Karpas-422 (cell line): ENCODE results near the gene SESN2. TPM values are rescaled to one million over a fixed set of nuclear protein-coding genes. Genes with fewer than 3 reads are reported as not detected.

Experiments
- DNase-seq: peaks from one replicate; pipeline ENCODE4 v3.0.0-alpha.2; 2015
- H2AFZ ChIP-seq: fragments of 200-600 bp; sonication (generic); 2 replicates; pipeline ENCODE4 v1.6.1; 2014; ENCODE audit warnings: antibody characterized with exemption, low read length, mixed read lengths
- H3K27ac ChIP-seq: fragments of 200-600 bp; sonication (generic); 2 replicates; pipeline ENCODE4 v1.5.1; 2014; ENCODE audit warnings: mild to moderate bottlenecking, low read length, moderate library complexity
- H3K27me3 ChIP-seq: fragments of 200-600 bp; sonication (generic); 2 replicates; pipeline ENCODE4 v1.6.1; 2014; ENCODE audit warnings: low read length, mixed read lengths
- H3K36me3 ChIP-seq: fragments of 200-600 bp; sonication (generic); 2 replicates; pipeline ENCODE4 v1.6.1; 2014; ENCODE audit warnings: low read length, mixed read lengths; ENCODE audit not compliant: insufficient read depth
- H3K4me1 ChIP-seq: fragments of 200-600 bp; sonication (generic); 2 replicates; pipeline ENCODE4 v1.6.1; 2014; ENCODE audit warnings: mild to moderate bottlenecking, low read length, mixed read lengths
- H3K4me2 ChIP-seq: fragments of 200-600 bp; sonication (generic); 2 replicates; pipeline ENCODE4 v1.6.1; 2014; ENCODE audit warnings: low read length, low read depth, mild to moderate bottlenecking; ENCODE audit not compliant: poor library complexity, severe bottlenecking
- H3K4me3 ChIP-seq: fragments of 200-600 bp; sonication (generic); 2 replicates; pipeline ENCODE4 v1.5.1; 2014; ENCODE audit warnings: mild to moderate bottlenecking, antibody characterized with exemption, low read length, mixed read lengths
- H3K79me2 ChIP-seq: fragments of 200-600 bp; sonication (generic); 2 replicates; pipeline ENCODE4 v1.6.1; 2014; ENCODE audit warnings: mild to moderate bottlenecking, low read length, mixed read lengths
- H3K9ac ChIP-seq: fragments of 200-600 bp; sonication (generic); 2 replicates; pipeline ENCODE4 v1.6.0; 2014; ENCODE audit warnings: low read length
- H3K9me2 ChIP-seq: fragments of 200-600 bp; sonication (generic), shearing (Covaris generic); replicated peaks from 2 replicates; pipeline ENCODE4 v1.6.0; 2014; ENCODE audit warnings: mild to moderate bottlenecking, low read length, moderate library complexity; ENCODE audit not compliant: insufficient read depth
- H3K9me3 ChIP-seq: fragments of 300-700, 200-600 bp; sonication (generic); 2 replicates; pipeline ENCODE4 v1.6.1; 2014; ENCODE audit warnings: low read length, mixed read lengths
- H4K20me1 ChIP-seq: fragments of 200-600 bp; sonication (generic); 2 replicates; pipeline ENCODE4 v1.6.1; 2014; ENCODE audit warnings: mild to moderate bottlenecking, antibody characterized with exemption, low read length, low read depth; ENCODE audit not compliant: insufficient read depth
- total RNA-seq: library from RNA; depleted of rRNA; stranded (reverse); fragments of >200 nt; shearing (Covaris generic); gene quantifications from 2 replicates; pipeline ENCODE4 v1.2.3, GENCODE V29; 2014; ENCODE audit warnings: low replicate concordance

SESN2 gene
- total RNA-seq, 1 experiment from 2014 or later, result 35.1 TPM

GRCh38 chr1:28258628-28259251 lies 578 bp upstream of the SESN2 start:
- no peak for DNase-seq
- peak overlapping the region; percentile 48 for H3K4me2 ChIP-seq
- H3K9me2 ChIP-seq, result no peaks in the 10 kb centered on the region
- peaks cover 25% of the 10 kb centered on the region for H3K4me1 ChIP-seq
- peaks cover 12% of the 10 kb centered on the region for H4K20me1 ChIP-seq
- no peak overlapping the region for H3K27ac ChIP-seq
- peak overlapping the region; percentile 34; the same call in 1 of the 2 replicates for H3K9ac ChIP-seq
- H3K9me3 ChIP-seq, result no peaks in the 10 kb centered on the region
- no peaks in the 10 kb centered on the region for H3K36me3 ChIP-seq
- no peaks in the 10 kb centered on the region for H3K27me3 ChIP-seq
- peaks cover 35% of the 10 kb centered on the region for H3K79me2 ChIP-seq
- peak overlapping the region; percentile 40 for H2AFZ ChIP-seq
- H3K4me3 ChIP-seq, result peak overlapping the region; percentile 26; the same call in 1 of the 2 replicates

GRCh38 chr1:28259934-28260802 lies 850 bp downstream of the SESN2 start:
- peak; percentile 64 for DNase-seq
- Histone ChIP-seq H3K27me3 (no peaks in the 10 kb centered on the region), H3K4me2 (peak overlapping the region; percentile 95), H3K36me3 (no peaks in the 10 kb centered on the region), H4K20me1 (peaks cover 12% of the 10 kb centered on the region), H3K79me2 (peaks cover 45% of the 10 kb centered on the region), H3K4me3 (peak overlapping the region; percentile 98), H3K9me3 (no peaks in the 10 kb centered on the region), H2AFZ (no peak overlapping the region), H3K9me2 (no peaks in the 10 kb centered on the region), H3K27ac (peak overlapping the region; percentile 54; the same call in 1 of the 2 replicates), H3K4me1 (peaks cover 25% of the 10 kb centered on the region), H3K9ac (peak overlapping the region; percentile 98)

- Histone ChIP-seq H3K27ac (no peak overlapping the region), H2AFZ (no peak overlapping the region), H4K20me1 (peaks cover 12% of the 10 kb centered on the region), H3K9me3 (no peaks in the 10 kb centered on the region), H3K4me3 (peak overlapping the region; percentile 98), H3K36me3 (no peaks in the 10 kb centered on the region), H3K79me2 (peaks cover 48% of the 10 kb centered on the region), H3K27me3 (no peaks in the 10 kb centered on the region), H3K4me2 (peak overlapping the region; percentile 95), H3K9me2 (no peaks in the 10 kb centered on the region), H3K9ac (peak overlapping the region; percentile 51), H3K4me1 (peaks cover 25% of the 10 kb centered on the region)
- no peak for DNase-seq
Observed at GRCh38 chr1:28260803-28261174, 1.5 kb downstream of the SESN2 start.

- H3K36me3 ChIP-seq, result no peaks in the 10 kb centered on the region
- no peaks in the 10 kb centered on the region for H3K27me3 ChIP-seq
- no peak for DNase-seq
- no peak overlapping the region for H3K27ac ChIP-seq
- no peaks in the 10 kb centered on the region for H3K9me3 ChIP-seq
- H2AFZ ChIP-seq, result no peak overlapping the region
- no peak overlapping the region for H3K4me3 ChIP-seq
- no peak overlapping the region for H3K4me2 ChIP-seq
- H3K9me2 ChIP-seq, result no peaks in the 10 kb centered on the region
- peaks cover 64% of the 10 kb centered on the region for H3K79me2 ChIP-seq
- H3K4me1 ChIP-seq, result peaks cover 16% of the 10 kb centered on the region
- peaks cover 12% of the 10 kb centered on the region for H4K20me1 ChIP-seq
- H3K9ac ChIP-seq, result no peak overlapping the region
Observed at GRCh38 chr1:28264897-28265296, 5.6 kb downstream of the SESN2 start.

GRCh38 chr1:28265577-28265976 lies 6.3 kb downstream of the SESN2 start:
- no peaks in the 10 kb centered on the region for H3K27me3 ChIP-seq
- peaks cover 7% of the 10 kb centered on the region for H4K20me1 ChIP-seq
- H3K9me3 ChIP-seq, result no peaks in the 10 kb centered on the region
- no peak overlapping the region for H3K27ac ChIP-seq
- no peak overlapping the region for H3K9ac ChIP-seq
- H3K36me3 ChIP-seq, result no peaks in the 10 kb centered on the region
- H2AFZ ChIP-seq, result no peak overlapping the region
- no peak for DNase-seq
- peaks cover 58% of the 10 kb centered on the region for H3K79me2 ChIP-seq
- H3K4me3 ChIP-seq, result no peak overlapping the region
- peaks cover 10% of the 10 kb centered on the region for H3K4me1 ChIP-seq
- H3K9me2 ChIP-seq, result no peaks in the 10 kb centered on the region
- no peak overlapping the region for H3K4me2 ChIP-seq

- Histone ChIP-seq H3K9me3 (no peaks in the 10 kb centered on the region), H3K27me3 (no peaks in the 10 kb centered on the region), H3K9me2 (no peaks in the 10 kb centered on the region), H3K4me3 (no peak overlapping the region), H3K27ac (no peak overlapping the region), H4K20me1 (no peaks in the 10 kb centered on the region; the same call in 1 of the 2 replicates), H3K36me3 (no peaks in the 10 kb centered on the region), H3K4me2 (no peak overlapping the region), H3K79me2 (peaks cover 47% of the 10 kb centered on the region), H2AFZ (no peak overlapping the region), H3K9ac (no peak overlapping the region), H3K4me1 (no peaks in the 10 kb centered on the region; the same call in 1 of the 2 replicates)
- no peak for DNase-seq
Observed at GRCh38 chr1:28266920-28267322, 7.6 kb downstream of the SESN2 start.

- no peak for DNase-seq
- Histone ChIP-seq H4K20me1 (no peaks in the 10 kb centered on the region; the same call in 1 of the 2 replicates), H3K4me2 (no peak overlapping the region), H3K27ac (no peak overlapping the region), H3K9me2 (no peaks in the 10 kb centered on the region), H3K36me3 (no peaks in the 10 kb centered on the region), H3K4me3 (no peak overlapping the region), H3K9ac (no peak overlapping the region), H2AFZ (no peak overlapping the region), H3K9me3 (no peaks in the 10 kb centered on the region), H3K27me3 (no peaks in the 10 kb centered on the region), H3K4me1 (no peaks in the 10 kb centered on the region), H3K79me2 (peaks cover 43% of the 10 kb centered on the region)
Observed at GRCh38 chr1:28267633-28268032, 8.3 kb downstream of the SESN2 start.

GRCh38 chr1:28269529-28269928 lies 10.2 kb downstream of the SESN2 start:
- H3K27me3 ChIP-seq, result no peaks in the 10 kb centered on the region
- H3K4me2 ChIP-seq, result no peak overlapping the region
- H3K4me3 ChIP-seq, result no peak overlapping the region
- H3K9me3 ChIP-seq, result no peaks in the 10 kb centered on the region
- peaks cover 30% of the 10 kb centered on the region for H3K79me2 ChIP-seq
- no peaks in the 10 kb centered on the region for H3K4me1 ChIP-seq
- H2AFZ ChIP-seq, result no peak overlapping the region
- no peaks in the 10 kb centered on the region for H3K36me3 ChIP-seq
- H3K9me2 ChIP-seq, result no peaks in the 10 kb centered on the region
- no peaks in the 10 kb centered on the region for H4K20me1 ChIP-seq
- DNase-seq, result no peak
- no peak overlapping the region for H3K27ac ChIP-seq
- no peak overlapping the region for H3K9ac ChIP-seq
